ENCODE measurements around the gene LYSMD4.

LYSMD4 gene

DNA sequence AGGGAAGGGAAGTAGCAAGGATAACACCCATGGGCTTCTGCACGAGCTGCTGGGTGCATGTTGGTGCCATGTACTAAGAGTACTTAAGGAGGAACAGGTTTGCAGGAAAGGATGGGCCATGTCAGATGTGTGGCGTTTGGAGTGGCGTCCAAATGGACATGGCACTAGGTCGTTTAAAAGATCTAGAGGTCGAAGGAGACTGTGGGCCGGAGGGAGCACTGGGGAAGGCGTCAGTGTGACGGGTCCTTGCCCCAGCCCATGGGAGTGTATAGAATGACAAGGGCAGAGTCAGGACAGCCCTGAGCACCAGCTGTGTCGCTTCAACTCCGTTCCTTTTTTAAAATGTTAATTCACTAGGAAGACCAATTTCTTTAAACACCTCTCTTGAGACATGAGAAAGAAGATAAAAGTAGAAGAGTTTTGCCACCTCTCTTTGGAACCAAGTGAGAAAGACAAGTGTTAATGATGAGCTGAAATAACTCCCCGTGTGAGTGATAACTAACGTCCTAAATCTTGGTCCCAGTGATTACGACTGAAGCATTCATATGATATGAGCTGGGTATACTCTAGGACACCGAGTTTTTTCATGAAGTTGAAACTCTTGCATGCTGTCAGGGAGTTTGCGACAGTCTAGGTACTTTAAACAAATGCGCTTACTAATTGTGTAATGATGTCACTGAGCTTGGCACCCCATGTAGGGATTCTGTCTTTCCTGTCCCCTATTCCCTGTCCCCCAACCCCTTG lies 23.8 kb downstream of the LYSMD4 start:
- intact Hi-C loops (cut with DNase I), result loop anchor here (5.0 to 10.0 kb wide), 2 partner anchors 45 to 437 kb away; no protein-coding TSS in a partner anchor
- DNase-seq, result peak in 1 of 10 donors; percentile 82

DNA sequence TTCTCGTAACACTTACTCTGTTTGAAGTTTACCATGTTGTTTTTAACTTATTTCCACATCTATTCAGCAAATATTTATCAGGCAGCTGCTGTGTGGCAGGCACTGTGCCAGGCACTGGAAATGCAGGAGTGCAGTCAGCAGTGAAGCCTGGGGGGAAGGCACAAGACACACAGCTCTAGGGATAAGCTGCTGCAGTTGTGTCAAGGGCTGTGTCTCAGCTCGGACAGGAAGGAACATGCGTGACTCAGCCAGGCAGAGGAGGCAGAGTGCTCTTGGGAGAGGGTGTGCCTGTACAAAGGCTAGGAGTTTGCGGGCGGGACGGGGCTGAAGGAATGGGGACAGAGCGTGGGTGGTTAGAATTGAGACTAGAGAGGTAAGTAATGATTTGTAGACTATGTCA lies 24.7 kb downstream of the LYSMD4 start:
- intact Hi-C loops (cut with DNase I), result loop anchor here (5.0 to 10.0 kb wide), 2 partner anchors 46 to 436 kb away; no protein-coding TSS in a partner anchor
- peak in 4 of 10 donors; percentile 39 to 86 (median 63) for DNase-seq

DNA sequence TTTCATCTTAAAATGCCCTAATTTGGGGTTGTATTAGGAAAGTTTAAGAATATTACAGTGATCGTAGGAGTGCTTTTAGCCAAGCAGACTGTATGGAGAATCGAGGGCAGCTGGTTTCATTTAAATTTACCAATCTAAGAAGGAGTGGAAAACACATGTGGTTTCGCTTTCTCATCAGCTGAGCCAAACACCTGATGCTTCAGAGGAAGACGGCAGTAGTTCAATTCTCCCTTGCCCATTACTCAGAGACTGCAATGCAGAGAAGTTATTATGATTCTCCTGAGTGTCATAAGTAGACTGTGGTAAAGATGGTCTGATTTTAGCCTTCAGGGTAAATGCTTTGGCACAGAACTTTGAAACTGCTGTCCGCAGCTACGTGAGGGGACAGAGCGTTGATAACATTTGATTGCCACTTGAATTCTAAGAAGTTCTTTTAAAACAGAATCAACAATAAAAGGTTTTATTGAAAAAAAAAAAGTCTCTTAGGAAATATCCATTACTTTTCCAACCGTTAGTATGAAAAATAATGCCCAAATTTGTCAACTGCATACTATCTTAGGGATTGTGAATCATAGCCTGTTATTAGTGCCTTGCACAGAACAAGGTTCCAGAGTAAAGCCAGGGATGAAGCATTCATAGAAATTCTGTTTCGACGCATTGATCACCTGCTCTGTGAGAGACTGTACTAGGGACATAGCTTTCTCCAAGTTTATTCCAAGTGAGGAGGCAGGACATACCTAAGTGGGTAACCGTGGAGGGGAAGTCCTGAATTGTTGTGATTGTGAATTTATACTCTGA lies 25.6 kb downstream of the LYSMD4 start:
- DNase-seq, result no peak
- intact Hi-C loops (cut with DNase I), result loop anchor here (5.0 to 10.0 kb wide), 2 partner anchors 47 to 435 kb away; no protein-coding TSS in a partner anchor

- intact Hi-C loops (cut with DNase I), result loop anchor here (5.0 to 10.0 kb wide), 2 partner anchors 48 to 434 kb away; no protein-coding TSS in a partner anchor
- no peak for DNase-seq
These were observed 26.5 kb downstream of the LYSMD4 start for GRCh38 chr15:99706557-99707303.

DNA sequence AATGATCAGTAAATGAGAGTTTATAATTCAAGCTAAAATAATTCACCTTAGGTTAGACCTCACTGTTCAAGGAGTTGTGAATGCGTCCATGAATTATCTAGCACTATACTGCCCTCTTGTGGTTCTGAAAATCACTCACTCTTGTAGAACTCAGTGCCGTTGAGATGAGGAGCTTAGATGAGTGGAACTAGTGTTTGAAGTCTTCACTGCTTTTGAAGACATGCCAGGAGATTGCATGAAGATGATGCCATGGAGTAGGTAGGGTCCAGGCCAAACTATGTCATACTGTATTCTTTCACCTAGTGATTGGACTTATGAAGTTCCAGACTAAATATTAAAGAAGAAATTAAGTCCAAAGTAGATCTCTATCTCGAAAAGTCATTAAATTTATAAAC lies 28.8 kb downstream of the LYSMD4 start:
- no peak for DNase-seq
- intact Hi-C loops (cut with DNase I), result loop anchor here (2.0 to 10.0 kb wide), 4 partner anchors 50 to 418 kb away; partner anchors contain the start of gene MEF2A

DNA sequence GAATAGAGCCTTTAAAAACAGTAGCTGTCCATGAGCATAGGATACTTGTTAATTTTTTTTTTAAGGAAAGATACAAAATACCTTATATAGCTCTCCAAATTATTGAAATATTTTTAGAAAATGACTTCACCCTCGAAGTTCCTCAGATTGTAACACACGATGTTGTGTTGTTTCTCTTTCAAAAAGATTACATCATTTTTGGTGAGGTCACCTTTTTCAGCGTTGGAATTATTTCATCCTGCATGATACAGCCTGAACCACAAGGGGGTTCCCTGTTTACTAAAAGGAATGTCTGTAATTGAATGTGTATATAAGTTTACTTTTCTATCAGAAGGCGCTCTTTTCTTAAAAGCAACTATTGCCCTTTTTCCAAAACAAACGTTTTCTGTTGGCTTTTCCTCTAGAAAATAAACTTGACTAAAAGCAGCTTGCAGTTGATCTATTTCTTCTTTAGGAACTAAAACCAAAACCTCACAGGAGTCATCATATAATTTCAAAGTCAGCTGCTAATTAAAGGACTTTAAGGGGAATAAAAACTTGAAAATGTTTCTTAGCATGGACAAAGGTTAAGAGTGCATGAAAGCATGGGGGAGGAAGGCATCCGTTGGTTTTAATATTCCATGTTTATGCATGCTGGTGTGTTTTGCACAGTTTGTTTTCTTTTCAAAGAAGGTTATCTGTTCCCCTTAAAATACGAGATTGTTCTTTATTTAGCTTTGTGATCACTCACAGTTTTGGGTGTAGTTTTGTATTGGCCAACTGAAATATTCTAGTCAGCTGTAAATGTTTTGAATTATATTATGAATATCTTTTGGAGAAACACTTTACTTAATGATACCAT lies 29.4 kb downstream of the LYSMD4 start:
- intact Hi-C loops (cut with DNase I), result loop anchor here (2.0 to 10.0 kb wide), 4 partner anchors 51 to 417 kb away; partner anchors contain the start of gene MEF2A
- no peak for DNase-seq

GRCh38 chr15:99702895-99703602 lies 30.2 kb downstream of the LYSMD4 start:
- intact Hi-C loops (cut with DNase I), result loop anchor here (5.0 to 10.0 kb wide), 3 partner anchors 52 to 296 kb away; partner anchors contain the start of gene MEF2A
- DNase-seq, result no peak

GRCh38 chr15:99696096-99696495 lies 37.1 kb downstream of the LYSMD4 start:
- DNase-seq, result no peak
- intact Hi-C loops (cut with DNase I), result no loop called here

DNA sequence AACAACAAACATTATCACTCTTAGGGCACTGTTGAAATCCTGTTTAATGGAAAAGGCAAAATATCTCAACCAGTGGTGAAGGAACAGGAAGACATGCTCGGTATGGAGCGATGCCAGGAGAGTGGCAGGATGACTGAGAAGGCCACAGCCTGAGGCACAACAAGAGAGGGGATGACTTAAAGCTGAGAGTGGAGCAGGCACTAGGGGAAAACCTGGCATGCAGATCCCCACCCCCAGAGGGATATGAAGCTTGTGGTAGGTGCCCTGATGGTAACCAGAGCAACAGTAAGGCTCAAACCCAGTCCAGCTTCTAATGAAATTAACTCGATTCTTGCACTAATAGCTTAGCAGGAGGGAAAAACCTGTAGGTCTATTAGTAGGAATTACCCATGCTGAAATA lies 40.4 kb downstream of the LYSMD4 start:
- peak in 1 of 10 donors; percentile 53 for DNase-seq
- intact Hi-C loops (cut with DNase I), result no loop called here

GRCh38 chr15:99686290-99686689 lies 46.9 kb downstream of the LYSMD4 start:
- intact Hi-C loops (cut with DNase I), result no loop called here
- DNase-seq, result no peak

- intact Hi-C loops (cut with DNase I), result no loop called here
- no peak for DNase-seq
These were observed 50.1 kb downstream of the LYSMD4 start for GRCh38 chr15:99683000-99683670.

DNA sequence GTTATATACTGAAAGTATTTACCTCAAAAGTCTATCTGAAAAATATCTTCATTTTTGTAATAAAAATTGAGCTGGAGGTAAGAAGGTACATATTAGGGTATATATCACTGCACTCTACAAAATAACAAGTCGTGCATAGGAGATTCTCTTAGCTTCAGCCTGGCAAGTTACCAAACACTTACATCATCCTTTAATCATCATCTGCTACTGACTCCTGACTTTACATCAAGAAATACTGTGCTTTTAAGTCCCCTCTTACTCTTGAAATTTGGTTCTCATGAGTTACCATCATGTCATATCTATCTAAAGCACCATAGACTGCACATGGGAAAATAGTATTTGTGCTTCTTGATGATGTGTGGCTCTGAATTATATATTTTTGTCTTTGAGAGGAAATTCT lies 50.8 kb downstream of the LYSMD4 start:
- DNase-seq, result no peak
- intact Hi-C loops (cut with DNase I), result no loop called here

DNA sequence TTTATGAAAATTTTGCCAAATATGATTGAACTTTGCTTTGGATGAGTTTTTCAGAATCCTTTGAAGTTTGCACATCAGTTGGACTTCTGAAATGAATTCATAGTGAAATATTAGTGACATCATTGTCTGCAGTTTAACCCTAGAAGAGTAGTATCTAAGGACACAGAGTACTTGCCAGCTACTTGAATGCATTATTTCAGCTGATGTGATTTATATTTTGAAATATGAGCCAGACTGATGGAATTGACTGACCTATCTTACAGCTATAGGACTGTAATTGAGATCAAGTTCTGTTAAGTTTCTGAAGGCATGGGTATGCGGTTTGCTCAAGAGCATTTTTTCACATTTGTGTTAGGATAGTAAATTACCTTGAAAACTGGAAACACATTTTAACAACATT lies 51.2 kb downstream of the LYSMD4 start:
- intact Hi-C loops (cut with DNase I), result no loop called here
- no peak for DNase-seq

GRCh38 chr15:99680276-99680675 lies 53.0 kb downstream of the LYSMD4 start:
- intact Hi-C loops (cut with DNase I), result no loop called here
- no peak for DNase-seq

DNA sequence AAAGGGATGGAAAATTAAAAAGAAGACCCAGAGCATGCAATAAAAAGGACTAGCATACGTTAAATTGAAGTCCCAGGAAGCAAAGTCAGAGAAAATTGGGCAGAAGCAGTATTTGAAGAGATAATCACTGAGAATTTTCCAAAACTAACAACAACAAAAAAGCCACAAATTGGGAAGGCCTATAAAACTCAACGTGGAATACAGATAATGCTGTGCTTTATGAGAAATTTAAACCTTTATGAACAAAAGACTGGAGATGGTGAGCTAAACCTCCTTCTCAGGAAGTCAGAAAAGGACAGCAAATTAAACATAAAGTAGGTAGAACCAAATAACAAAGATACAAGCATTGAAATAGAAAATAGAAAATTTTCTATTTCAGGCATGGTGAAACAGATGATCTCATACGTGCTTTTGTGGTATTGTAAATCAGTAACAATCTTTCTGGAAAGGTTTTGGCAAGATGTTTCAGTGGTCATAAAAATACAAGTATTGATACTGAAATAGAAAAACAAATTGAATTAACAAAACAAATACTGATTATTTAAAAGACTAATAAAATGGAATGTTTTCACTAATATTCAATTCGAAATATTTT lies 55.6 kb downstream of the LYSMD4 start:
- intact Hi-C loops (cut with DNase I), result no loop called here
- no peak for DNase-seq

All from posterior cingulate gyrus (tissue), 11 donors.